GM19099 (cell line): ENCODE data around the gene SHANK2.

ENCODE experiments used
- POLR2A ChIP-seq: IDR thresholded peaks from 3 replicates; pipeline ENCODE4 v1.6.1; 2011; ENCODE audit warnings: low read depth; ENCODE audit not compliant: insufficient read length; ENCODE audit errors: extremely low read depth

Gene SHANK2

GRCh38 chr11:71252269-71252769 lies at the start of gene SHANK2:
Gene SHANK2 (minus strand): TSS chr11:71252577. CDS start chr11:71147326, 105,251 bp downstream.
- TF ChIP-seq POLR2A = no peak

DNA sequence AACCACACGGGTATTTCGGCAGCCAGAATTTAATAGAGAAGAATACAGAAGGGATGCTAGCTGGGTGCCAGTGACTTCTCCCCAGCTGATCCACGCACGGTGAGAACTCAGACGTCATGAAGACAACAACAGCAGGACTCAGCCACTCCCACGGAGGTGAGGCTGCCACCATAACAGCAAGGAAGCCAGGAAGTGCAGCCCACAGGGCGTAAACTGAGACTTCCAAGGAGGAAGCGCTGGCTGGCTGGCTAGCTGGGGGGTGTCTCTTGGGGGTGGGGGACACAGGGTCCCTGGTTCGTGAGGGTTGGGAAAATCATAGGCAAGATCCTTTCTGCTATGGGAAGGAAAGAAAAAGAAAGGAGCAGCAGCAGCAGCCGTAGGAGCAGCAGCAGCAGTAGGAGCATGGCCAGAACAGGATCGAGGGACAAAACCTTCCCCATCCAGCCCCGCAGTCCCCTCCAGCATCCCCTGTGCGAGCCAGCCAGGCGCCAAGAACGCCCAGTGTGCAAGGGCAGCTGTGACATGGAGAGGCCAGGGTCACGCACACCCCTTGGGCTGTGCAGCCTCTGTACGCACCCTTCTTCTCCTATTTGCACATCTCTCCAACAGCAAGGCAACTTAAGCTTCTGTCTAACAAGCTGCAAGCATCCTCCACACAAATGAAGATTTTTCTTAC lies 49.6 kb upstream of the SHANK2 start:
- no peak for TF ChIP-seq POLR2A

DNA sequence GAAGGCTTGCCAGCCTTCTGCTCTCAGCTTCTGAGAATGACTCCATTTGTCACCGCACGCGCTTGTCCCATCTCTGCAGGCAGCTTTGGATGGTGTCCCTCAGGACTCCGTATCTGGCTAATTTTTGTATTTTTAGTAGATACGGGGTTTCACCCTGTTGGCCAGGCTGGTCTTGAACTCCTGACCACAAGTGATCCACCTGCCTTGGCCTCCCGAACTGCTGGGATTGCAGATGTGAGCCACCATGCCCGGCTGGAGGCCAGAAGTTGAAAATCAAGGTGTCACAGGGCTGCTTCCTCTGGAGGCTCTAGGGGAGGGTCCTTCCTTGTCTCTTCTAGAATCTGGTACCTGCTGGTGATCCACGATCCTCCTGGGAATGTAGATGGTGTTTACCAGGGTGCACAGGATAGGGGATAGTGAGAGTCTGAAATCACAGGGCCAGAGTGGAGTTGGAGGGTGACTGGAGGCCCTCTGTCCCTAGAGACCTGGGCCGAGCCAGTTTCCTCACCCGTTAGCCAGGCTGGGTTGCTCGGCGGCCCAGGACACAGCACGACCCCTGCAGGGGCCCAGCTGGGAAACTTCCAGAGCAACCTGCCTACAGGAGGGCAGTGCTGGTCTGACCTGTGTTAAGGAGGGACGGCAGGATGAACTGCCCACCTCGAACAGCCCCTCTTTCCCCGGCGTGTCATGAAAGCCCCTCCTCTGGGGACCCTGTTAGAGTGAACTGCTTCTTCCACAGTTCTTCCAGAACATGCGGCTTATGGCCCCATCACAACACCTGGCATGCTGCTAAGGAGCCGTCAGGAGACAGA lies 48.9 kb upstream of the SHANK2 start:
- no peak for TF ChIP-seq POLR2A

GRCh38 chr11:71300187-71300586 lies 47.8 kb upstream of the SHANK2 start:
- TF ChIP-seq POLR2A = no peak

DNA sequence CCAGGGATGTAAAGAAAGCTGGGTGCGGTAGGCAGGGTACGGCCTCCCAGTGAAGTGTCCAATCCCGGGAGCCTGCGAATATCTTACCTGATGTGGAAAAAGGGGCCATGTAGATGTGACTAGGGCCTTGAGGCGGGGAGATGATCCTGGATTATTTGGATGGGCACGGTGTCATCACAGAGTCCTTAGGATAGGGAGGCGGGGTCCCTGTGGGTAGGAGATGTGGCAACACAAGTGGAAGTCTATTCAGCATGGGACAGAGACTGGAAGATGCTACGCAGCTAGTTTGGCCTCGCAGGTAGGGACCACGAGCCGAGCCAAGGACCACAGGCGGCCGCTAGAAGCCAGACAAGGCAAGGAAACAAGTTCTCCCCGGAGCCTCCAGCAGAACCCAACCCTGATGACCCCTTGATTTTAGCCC lies 46.4 kb upstream of the SHANK2 start:
- no peak for TF ChIP-seq POLR2A

DNA sequence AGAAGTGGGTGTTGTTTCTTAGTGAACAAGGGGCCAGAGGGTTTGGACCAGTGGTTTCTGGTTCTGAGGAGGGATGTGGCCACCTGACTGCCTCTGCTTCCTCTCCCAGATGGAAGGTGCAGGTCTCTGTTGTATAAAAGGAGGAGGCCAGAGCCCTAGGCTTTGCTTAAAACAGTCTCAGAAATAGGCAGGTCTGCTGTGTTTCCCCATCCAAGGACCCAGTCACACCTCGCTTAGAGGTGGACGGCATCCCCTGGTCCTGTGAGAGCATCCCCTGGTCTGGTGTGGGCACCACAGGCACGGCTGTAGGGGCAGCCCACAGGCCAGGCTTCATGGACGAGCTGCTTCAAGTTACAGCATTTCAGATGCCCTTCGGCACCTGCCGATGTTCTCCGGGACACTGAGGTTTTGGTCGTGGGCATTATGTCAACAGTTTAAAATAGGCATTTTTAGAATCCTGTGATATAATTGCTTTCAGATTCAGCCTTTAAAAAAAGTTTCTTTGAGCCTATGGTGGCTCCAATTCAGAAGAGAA lies 45.7 kb upstream of the SHANK2 start:
- no peak for TF ChIP-seq POLR2A

DNA sequence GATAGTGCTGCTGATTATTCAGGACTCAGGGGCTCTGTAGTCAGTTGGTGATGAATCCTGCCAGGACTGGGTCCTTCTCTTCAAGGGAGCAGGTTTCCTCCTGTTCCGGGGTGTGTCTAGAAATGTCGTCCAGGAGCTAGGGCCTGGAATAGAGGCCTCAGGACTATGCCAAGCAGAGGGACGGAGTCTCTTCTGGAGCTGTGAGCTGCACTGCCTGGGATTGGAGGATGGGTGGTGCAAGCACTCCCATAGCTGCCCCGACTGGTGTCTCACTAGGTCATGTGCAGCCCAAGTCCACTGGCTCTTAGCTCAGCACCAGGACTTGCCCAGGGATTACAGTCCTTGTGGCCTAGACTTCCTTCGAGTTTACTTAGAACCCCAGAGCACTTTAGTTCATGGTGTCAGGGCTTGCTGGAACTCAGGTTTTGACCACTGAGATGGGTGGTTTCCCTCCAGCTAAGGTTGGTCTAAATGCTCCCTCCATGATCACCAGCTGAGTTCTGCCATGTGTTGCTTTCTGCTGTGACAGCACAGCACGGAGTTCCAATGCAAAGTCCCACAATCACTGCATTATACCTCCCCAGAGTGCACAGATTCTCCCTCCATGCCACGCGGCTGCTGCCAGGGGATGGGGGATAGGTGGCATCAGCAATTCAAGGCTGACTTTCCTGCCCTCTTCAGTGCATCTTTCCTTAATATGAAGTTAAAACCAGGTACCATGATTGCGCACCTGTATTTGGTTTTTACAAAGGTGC lies 42.6 kb upstream of the SHANK2 start:
- TF ChIP-seq POLR2A = no peak

DNA sequence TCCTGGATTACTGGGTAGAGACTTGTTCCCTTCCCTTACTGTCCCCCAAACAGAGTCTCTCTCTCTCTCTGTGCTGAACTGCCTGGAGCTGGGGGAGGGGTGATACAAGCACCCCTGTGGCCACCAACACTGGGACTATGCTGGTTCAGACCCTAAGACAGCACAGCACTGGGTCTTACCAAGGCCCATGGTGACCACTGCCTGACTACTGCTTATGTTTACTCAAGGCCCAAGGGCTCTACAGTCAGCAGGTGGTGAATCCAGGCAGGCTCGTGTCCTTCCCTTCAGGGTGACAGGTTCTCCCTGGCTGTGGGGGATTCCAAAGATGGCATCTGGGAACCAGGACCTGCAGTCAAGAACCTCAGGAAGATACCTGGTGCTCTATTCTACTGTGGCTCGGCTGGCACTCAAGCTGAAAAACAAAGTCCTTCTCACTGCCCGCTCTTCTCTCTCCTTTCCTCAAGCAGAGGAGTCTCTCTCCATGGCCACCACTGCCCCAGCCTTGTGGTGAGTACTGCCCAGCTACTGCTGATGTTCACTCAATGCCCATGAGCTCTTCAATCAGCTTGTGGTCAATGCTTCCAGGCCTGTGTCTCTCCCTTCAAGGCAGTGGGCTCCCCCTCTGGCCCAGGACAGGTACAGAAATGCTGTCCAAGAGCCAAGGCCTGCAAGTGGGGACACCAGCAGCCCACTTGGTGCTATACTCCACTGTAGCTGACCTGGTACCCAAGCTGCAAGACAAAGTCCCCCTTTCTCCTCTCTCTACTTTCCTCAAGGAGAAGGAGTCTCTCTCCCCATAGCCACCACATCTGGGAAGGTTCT lies 41.8 kb upstream of the SHANK2 start:
- no peak for TF ChIP-seq POLR2A

- TF ChIP-seq POLR2A = no peak
Observed at GRCh38 chr11:71286701-71287643, 34.6 kb upstream of the SHANK2 start.

GRCh38 chr11:71285111-71285510 lies 32.7 kb upstream of the SHANK2 start:
- TF ChIP-seq POLR2A = no peak

GRCh38 chr11:71284525-71285092 lies 32.2 kb upstream of the SHANK2 start:
- no peak for TF ChIP-seq POLR2A

- TF ChIP-seq POLR2A = no peak
Observed at GRCh38 chr11:71283971-71284441, 31.6 kb upstream of the SHANK2 start.
